GM23338 (cell line): ENCODE results near the gene ALDH2. TPM values are rescaled to one million over a fixed set of nuclear protein-coding genes. Genes with fewer than 3 reads are reported as not detected.
A peak's percentile ranks its signal among the peaks of the same experiment; 100 is the strongest.

ENCODE experiments used
- ATAC-seq: fragments of 200-7000 bp; cut with Tn5 transposase; 3 replicates; pipeline ENCODE4 v1.9.1; 2020
- DNase-seq: peaks from one replicate; pipeline ENCODE4 v3.0.0-alpha.2; 2015; ENCODE audit warnings: low spot score
- H2AFZ ChIP-seq: fragments of 200-600 bp; sonication (generic); 2 replicates; pipeline ENCODE4 v1.8.0; 2016; ENCODE audit warnings: antibody characterized with exemption, mild to moderate bottlenecking, moderate library complexity
- H3F3A ChIP-seq: fragments of 200-600 bp; sonication (generic); replicated peaks from 2 replicates; pipeline ENCODE4 v1.8.0; 2017; ENCODE audit warnings: antibody characterized with exemption, mixed run types, low read depth
- H3K27ac ChIP-seq: fragments of 200-600 bp; sonication (generic); 2 replicates; pipeline ENCODE4 v1.6.1; 2016; ENCODE audit warnings: low read depth
- H3K27me3 ChIP-seq: fragments of 200-600 bp; sonication (generic); 2 replicates; pipeline ENCODE4 v1.8.0; 2016; ENCODE audit warnings: mild to moderate bottlenecking, mixed run types, moderate library complexity; ENCODE audit not compliant: insufficient read depth
- H3K36me3 ChIP-seq: fragments of 200-600 bp; sonication (generic); 2 replicates; pipeline ENCODE4 v1.8.0; 2016; ENCODE audit warnings: mild to moderate bottlenecking; ENCODE audit not compliant: insufficient read depth
- H3K4me1 ChIP-seq: fragments of 200-600 bp; sonication (generic); 2 replicates; pipeline ENCODE4 v1.8.0; 2016; ENCODE audit warnings: mild to moderate bottlenecking, moderate library complexity; ENCODE audit not compliant: insufficient read depth
- H3K4me2 ChIP-seq: fragments of 200-600 bp; sonication (generic); 2 replicates; pipeline ENCODE4 v1.7.1; 2017; ENCODE audit warnings: mixed run types
- H3K4me3 ChIP-seq: fragments of 200-600 bp; sonication (generic); 2 replicates; pipeline ENCODE4 v1.6.1; 2016; ENCODE audit warnings: mixed run types
- H3K79me2 ChIP-seq: fragments of 200-600 bp; sonication (generic); replicated peaks from 2 replicates; pipeline ENCODE4 v1.8.0; 2017; ENCODE audit warnings: mild to moderate bottlenecking; ENCODE audit not compliant: insufficient read depth
- H3K9me2 ChIP-seq: fragments of 200-600 bp; sonication (generic); 2 replicates; pipeline ENCODE4 v1.8.0; 2017; ENCODE audit not compliant: insufficient read depth
- H4K20me1 ChIP-seq: fragments of 200-600 bp; sonication (generic); replicated peaks from 2 replicates; pipeline ENCODE4 v1.8.0; 2017; ENCODE audit warnings: mild to moderate bottlenecking; ENCODE audit not compliant: insufficient read depth
- H3K27ac Mint-ChIP-seq: 2 replicates; pipeline ENCODE4 v1.8.0; 2020; ENCODE audit warnings: inconsistent platforms, mild to moderate bottlenecking, moderate library complexity, mixed read lengths
- H3K27me3 Mint-ChIP-seq: 3 replicates; pipeline ENCODE4 v1.8.0; 2022; ENCODE audit warnings: low read depth, mild to moderate bottlenecking, moderate library complexity, mixed read lengths, inconsistent platforms; ENCODE audit not compliant: insufficient read depth, poor library complexity
- H3K36me3 Mint-ChIP-seq: 3 replicates; pipeline ENCODE4 v1.8.0; 2021; ENCODE audit warnings: low read depth, mild to moderate bottlenecking, inconsistent platforms, moderate library complexity, mixed read lengths
- H3K4me1 Mint-ChIP-seq: 3 replicates; pipeline ENCODE4 v1.8.0; 2020; ENCODE audit warnings: mild to moderate bottlenecking, inconsistent platforms, mixed read lengths
- H3K4me3 Mint-ChIP-seq: 3 replicates; pipeline ENCODE4 v1.8.0; 2021; ENCODE audit warnings: moderate library complexity, mild to moderate bottlenecking, inconsistent platforms, mixed read lengths
- H3K9me3 Mint-ChIP-seq: 3 replicates; pipeline ENCODE4 v1.8.0; 2020; ENCODE audit warnings: moderate library complexity, mild to moderate bottlenecking, inconsistent platforms, mixed read lengths
- JUNB ChIP-seq: IDR thresholded peaks from one replicate; pipeline ENCODE4 v1.6.1; 2016; ENCODE audit warnings: antibody characterized with exemption; ENCODE audit not compliant: unreplicated experiment
- NANOG ChIP-seq: IDR thresholded peaks from 2 replicates; pipeline ENCODE4 v1.6.1; 2016; ENCODE audit warnings: antibody characterized with exemption, borderline replicate concordance
- POLR2AphosphoS5 ChIP-seq: IDR thresholded peaks from 2 replicates; pipeline ENCODE4 v1.6.1; 2016; ENCODE audit warnings: antibody characterized with exemption, low read depth
- STAT1 ChIP-seq: IDR thresholded peaks from one replicate; pipeline ENCODE4 v1.6.1; 2016; ENCODE audit warnings: antibody characterized with exemption; ENCODE audit not compliant: unreplicated experiment
- ZNF114 ChIP-seq: fragments of 250-450 bp; sonication (Bioruptor Pico); IDR thresholded peaks from 2 replicates; pipeline ENCODE4 v1.5.0; 2020; ENCODE audit warnings: mild to moderate bottlenecking, moderate library complexity
- ZNF331 ChIP-seq: fragments of 250-450 bp; sonication (Bioruptor Pico); IDR thresholded peaks from 2 replicates; pipeline ENCODE4 v1.5.0; 2020; ENCODE audit warnings: low read depth, mild to moderate bottlenecking, moderate library complexity
- polyA plus RNA-seq: library from polyadenylated mRNA; unstranded; fragments of >200 nt; fragmentation: Nextera tagmentation; extraction: Ambion mirVana; gene quantifications from 2 replicates; pipeline ENCODE4 v1.2.1, GENCODE V29; 2016
- total RNA-seq: library from RNA; depleted of rRNA; stranded (reverse); fragments of >200 nt; shearing (Covaris generic); gene quantifications from 2 replicates; pipeline ENCODE4 v1.2.3, GENCODE V29; 2014
- TF ChIP-seq, protein P1 (sequence below): IDR thresholded peaks from one replicate; pipeline ENCODE4 v1.6.1; 2018; ENCODE audit warnings: antibody characterized with exemption; ENCODE audit not compliant: unreplicated experiment
- TF ChIP-seq, protein P2 (sequence below): fragments of 250-450 bp; sonication (Bioruptor Pico); IDR thresholded peaks from 2 replicates; pipeline ENCODE4 v1.5.0; 2020; ENCODE audit warnings: mild to moderate bottlenecking, moderate library complexity
- TF ChIP-seq, protein P3 (sequence below): IDR thresholded peaks from 2 replicates; pipeline ENCODE4 v1.6.1; 2016; ENCODE audit warnings: antibody characterized with exemption

The ALDH2 gene
- total and polyA plus RNA-seq, 2 experiments from 2014 or later, result 14.9 to 50.5 TPM

DNA sequence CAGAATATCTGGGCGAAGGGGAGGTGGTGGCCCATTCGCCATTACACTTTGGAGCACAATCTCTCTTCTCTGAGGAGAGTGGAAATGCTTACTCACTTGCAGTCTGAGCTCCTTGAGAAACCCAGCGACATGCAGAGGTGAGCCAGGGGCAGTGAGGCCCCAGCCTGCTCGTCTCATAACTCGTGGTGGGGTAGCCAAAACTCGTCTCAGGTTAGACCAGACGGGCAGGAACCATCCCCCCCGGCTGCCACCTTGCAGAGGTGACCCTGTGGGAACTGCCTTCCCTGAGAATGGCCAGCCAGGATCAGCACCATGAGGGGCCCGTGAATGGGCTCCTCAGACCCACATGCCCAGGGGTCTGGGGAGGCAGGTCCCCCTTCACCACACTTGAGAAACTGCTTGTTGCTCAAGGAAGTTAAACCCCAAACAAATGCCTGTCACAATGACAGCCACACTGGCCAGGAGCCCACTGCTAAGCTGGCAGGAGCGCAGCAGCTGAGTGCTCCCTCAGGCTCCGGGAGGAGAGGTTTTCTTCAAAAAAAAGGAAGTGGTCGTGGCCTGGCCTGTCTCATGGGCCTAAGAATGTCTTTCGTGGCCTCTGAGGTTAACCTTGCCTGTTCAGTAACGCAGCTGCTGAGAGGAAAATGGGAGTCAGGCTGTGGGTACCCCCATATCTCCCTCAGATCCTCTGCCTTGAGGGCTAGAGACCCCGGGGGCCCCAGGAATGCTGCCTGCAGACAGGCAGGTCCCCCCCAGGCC is 9.2 kb upstream of the ALDH2 start:
- H3K4me2 ChIP-seq, result no peak overlapping the region
- ATAC-seq, result peak; percentile 3; the same call in 1 of the 3 replicates

More for the DNA sequence above, 9.2 kb upstream of the ALDH2 start:
- Histone ChIP-seq H3K27me3 (no peaks in the 10 kb centered on the region), H3K9me2 (no peaks in the 10 kb centered on the region), H4K20me1 (no peaks in the 10 kb centered on the region), H3K4me3 (no peak overlapping the region), H3K27ac (no peak overlapping the region), H3K4me1 (peaks cover 12% of the 10 kb centered on the region; the same call in 1 of the 2 replicates), H2AFZ (no peak overlapping the region), H3K36me3 (no peaks in the 10 kb centered on the region), H3F3A (0 out of 2 replicates have a peak, but pooled peaks cover 3% of the 10 kb centered on the region), H3K79me2 (no peaks in the 10 kb centered on the region)
- Mint-ChIP-seq H3K36me3 (no peaks in the 10 kb centered on the region), H3K27me3 (peaks cover 16% of the 10 kb centered on the region), H3K9me3 (no peaks in the 10 kb centered on the region), H3K4me1 (peaks cover 25% of the 10 kb centered on the region), H3K27ac (peak overlapping the region; percentile 79; the same call in 1 of the 2 replicates), H3K4me3 (no peak overlapping the region)
- DNase-seq, result no peak
- TF ChIP-seq STAT1, result no peak
- TF ChIP-seq ZNF331 (CRISPR knock-in tag), result no peak
- no peak for TF ChIP-seq NANOG
- TF ChIP-seq, protein P1, sequence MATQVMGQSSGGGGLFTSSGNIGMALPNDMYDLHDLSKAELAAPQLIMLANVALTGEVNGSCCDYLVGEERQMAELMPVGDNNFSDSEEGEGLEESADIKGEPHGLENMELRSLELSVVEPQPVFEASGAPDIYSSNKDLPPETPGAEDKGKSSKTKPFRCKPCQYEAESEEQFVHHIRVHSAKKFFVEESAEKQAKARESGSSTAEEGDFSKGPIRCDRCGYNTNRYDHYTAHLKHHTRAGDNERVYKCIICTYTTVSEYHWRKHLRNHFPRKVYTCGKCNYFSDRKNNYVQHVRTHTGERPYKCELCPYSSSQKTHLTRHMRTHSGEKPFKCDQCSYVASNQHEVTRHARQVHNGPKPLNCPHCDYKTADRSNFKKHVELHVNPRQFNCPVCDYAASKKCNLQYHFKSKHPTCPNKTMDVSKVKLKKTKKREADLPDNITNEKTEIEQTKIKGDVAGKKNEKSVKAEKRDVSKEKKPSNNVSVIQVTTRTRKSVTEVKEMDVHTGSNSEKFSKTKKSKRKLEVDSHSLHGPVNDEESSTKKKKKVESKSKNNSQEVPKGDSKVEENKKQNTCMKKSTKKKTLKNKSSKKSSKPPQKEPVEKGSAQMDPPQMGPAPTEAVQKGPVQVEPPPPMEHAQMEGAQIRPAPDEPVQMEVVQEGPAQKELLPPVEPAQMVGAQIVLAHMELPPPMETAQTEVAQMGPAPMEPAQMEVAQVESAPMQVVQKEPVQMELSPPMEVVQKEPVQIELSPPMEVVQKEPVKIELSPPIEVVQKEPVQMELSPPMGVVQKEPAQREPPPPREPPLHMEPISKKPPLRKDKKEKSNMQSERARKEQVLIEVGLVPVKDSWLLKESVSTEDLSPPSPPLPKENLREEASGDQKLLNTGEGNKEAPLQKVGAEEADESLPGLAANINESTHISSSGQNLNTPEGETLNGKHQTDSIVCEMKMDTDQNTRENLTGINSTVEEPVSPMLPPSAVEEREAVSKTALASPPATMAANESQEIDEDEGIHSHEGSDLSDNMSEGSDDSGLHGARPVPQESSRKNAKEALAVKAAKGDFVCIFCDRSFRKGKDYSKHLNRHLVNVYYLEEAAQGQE, result no peak
- TF ChIP-seq, protein P2, sequence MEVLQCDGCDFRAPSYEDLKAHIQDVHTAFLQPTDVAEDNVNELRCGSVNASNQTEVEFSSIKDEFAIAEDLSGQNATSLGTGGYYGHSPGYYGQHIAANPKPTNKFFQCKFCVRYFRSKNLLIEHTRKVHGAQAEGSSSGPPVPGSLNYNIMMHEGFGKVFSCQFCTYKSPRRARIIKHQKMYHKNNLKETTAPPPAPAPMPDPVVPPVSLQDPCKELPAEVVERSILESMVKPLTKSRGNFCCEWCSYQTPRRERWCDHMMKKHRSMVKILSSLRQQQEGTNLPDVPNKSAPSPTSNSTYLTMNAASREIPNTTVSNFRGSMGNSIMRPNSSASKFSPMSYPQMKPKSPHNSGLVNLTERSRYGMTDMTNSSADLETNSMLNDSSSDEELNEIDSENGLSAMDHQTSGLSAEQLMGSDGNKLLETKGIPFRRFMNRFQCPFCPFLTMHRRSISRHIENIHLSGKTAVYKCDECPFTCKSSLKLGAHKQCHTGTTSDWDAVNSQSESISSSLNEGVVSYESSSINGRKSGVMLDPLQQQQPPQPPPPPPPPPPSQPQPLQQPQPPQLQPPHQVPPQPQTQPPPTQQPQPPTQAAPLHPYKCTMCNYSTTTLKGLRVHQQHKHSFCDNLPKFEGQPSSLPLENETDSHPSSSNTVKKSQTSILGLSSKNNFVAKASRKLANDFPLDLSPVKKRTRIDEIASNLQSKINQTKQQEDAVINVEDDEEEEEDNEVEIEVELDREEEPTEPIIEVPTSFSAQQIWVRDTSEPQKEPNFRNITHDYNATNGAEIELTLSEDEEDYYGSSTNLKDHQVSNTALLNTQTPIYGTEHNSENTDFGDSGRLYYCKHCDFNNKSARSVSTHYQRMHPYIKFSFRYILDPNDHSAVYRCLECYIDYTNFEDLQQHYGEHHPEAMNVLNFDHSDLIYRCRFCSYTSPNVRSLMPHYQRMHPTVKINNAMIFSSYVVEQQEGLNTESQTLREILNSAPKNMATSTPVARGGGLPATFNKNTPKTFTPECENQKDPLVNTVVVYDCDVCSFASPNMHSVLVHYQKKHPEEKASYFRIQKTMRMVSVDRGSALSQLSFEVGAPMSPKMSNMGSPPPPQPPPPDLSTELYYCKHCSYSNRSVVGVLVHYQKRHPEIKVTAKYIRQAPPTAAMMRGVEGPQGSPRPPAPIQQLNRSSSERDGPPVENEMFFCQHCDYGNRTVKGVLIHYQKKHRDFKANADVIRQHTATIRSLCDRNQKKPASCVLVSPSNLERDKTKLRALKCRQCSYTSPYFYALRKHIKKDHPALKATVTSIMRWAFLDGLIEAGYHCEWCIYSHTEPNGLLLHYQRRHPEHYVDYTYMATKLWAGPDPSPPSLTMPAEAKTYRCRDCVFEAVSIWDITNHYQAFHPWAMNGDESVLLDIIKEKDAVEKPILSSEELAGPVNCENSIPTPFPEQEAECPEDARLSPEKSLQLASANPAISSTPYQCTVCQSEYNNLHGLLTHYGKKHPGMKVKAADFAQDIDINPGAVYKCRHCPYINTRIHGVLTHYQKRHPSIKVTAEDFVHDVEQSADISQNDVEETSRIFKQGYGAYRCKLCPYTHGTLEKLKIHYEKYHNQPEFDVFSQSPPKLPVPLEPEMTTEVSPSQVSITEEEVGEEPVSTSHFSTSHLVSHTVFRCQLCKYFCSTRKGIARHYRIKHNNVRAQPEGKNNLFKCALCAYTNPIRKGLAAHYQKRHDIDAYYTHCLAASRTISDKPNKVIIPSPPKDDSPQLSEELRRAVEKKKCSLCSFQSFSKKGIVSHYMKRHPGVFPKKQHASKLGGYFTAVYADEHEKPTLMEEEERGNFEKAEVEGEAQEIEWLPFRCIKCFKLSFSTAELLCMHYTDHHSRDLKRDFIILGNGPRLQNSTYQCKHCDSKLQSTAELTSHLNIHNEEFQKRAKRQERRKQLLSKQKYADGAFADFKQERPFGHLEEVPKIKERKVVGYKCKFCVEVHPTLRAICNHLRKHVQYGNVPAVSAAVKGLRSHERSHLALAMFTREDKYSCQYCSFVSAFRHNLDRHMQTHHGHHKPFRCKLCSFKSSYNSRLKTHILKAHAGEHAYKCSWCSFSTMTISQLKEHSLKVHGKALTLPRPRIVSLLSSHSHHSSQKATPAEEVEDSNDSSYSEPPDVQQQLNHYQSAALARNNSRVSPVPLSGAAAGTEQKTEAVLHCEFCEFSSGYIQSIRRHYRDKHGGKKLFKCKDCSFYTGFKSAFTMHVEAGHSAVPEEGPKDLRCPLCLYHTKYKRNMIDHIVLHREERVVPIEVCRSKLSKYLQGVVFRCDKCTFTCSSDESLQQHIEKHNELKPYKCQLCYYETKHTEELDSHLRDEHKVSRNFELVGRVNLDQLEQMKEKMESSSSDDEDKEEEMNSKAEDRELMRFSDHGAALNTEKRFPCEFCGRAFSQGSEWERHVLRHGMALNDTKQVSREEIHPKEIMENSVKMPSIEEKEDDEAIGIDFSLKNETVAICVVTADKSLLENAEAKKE (CRISPR knock-in tag), result no peak
- no peak for TF ChIP-seq POLR2AphosphoS5
- TF ChIP-seq JUNB, result no peak
- TF ChIP-seq, protein P3, sequence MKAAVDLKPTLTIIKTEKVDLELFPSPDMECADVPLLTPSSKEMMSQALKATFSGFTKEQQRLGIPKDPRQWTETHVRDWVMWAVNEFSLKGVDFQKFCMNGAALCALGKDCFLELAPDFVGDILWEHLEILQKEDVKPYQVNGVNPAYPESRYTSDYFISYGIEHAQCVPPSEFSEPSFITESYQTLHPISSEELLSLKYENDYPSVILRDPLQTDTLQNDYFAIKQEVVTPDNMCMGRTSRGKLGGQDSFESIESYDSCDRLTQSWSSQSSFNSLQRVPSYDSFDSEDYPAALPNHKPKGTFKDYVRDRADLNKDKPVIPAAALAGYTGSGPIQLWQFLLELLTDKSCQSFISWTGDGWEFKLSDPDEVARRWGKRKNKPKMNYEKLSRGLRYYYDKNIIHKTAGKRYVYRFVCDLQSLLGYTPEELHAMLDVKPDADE, result no peak
- no peak for TF ChIP-seq ZNF114
